ENCODE data around the gene DLG2.
"Not testable (repeated sequence)": the region's sequence is repeated elsewhere in the genome, so short reads cannot be mapped to it uniquely, and the experiment has no call there.

- TF ChIP-seq, protein P1, sequence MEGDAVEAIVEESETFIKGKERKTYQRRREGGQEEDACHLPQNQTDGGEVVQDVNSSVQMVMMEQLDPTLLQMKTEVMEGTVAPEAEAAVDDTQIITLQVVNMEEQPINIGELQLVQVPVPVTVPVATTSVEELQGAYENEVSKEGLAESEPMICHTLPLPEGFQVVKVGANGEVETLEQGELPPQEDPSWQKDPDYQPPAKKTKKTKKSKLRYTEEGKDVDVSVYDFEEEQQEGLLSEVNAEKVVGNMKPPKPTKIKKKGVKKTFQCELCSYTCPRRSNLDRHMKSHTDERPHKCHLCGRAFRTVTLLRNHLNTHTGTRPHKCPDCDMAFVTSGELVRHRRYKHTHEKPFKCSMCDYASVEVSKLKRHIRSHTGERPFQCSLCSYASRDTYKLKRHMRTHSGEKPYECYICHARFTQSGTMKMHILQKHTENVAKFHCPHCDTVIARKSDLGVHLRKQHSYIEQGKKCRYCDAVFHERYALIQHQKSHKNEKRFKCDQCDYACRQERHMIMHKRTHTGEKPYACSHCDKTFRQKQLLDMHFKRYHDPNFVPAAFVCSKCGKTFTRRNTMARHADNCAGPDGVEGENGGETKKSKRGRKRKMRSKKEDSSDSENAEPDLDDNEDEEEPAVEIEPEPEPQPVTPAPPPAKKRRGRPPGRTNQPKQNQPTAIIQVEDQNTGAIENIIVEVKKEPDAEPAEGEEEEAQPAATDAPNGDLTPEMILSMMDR (IDR thresholded peaks at IDR 0.05) = not testable (repeated sequence)
- not testable (repeated sequence) for TF ChIP-seq POLR2A (IDR thresholded peaks at IDR 0.05)
Observed at GRCh38 chr11:85608621-85609020, 18.5 kb downstream of the DLG2 start.
